ENCODE results near the gene NEK8.

DNA sequence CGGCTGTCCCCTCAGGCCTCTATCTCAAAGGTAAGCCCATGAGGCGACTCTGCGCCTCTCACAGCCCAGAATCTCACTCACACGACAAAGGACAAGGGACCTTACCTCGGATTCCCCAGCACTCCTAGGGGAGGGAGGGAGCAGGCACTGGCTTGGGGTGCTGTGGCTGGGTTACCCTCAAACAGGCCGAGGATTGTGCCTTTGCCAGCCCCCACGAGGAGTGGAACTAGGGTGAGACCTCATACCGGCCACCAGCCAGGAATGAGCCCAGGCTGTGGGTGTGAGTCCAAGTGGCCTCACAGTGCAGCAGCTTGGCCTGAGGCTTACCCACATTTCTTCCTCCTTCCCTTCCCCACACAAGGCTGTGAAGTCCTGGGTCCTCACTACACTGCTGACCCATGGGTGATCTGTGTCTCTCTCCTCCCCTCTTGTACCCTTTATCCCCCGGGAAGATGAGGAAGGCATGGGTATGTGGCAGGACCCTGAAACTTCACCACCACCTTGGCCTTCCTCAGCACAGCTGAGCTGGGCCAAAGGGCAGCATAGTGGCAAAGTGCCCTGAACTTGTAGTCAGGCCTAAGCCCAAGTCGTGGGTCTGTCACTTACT is 22.8 kb upstream of the NEK8 start:
- no peak for TF ChIP-seq EZH2 (IDR thresholded peaks at IDR 0.05; ENCODE audit: borderline replicate concordance, low read length)
- TF ChIP-seq, protein P1, sequence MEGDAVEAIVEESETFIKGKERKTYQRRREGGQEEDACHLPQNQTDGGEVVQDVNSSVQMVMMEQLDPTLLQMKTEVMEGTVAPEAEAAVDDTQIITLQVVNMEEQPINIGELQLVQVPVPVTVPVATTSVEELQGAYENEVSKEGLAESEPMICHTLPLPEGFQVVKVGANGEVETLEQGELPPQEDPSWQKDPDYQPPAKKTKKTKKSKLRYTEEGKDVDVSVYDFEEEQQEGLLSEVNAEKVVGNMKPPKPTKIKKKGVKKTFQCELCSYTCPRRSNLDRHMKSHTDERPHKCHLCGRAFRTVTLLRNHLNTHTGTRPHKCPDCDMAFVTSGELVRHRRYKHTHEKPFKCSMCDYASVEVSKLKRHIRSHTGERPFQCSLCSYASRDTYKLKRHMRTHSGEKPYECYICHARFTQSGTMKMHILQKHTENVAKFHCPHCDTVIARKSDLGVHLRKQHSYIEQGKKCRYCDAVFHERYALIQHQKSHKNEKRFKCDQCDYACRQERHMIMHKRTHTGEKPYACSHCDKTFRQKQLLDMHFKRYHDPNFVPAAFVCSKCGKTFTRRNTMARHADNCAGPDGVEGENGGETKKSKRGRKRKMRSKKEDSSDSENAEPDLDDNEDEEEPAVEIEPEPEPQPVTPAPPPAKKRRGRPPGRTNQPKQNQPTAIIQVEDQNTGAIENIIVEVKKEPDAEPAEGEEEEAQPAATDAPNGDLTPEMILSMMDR (conservative IDR thresholded peaks at IDR 0.05 in 1 of 2, IDR thresholded peaks at IDR 0.05 in 1 of 2; ENCODE audit: extremely low read depth in 1 of 2, insufficient read depth in 1 of 2, low read depth in 1 of 2, low read length in 2 of 2), result no peak

Measured in mammary epithelial cell (primary cell).